HK-2 (cell line): ENCODE results near the gene TENM4.
"Not testable (repeated sequence)": the region's sequence is repeated elsewhere in the genome, so short reads cannot be mapped to it uniquely, and the experiment has no call there.

Source experiments
- DNase-seq: peaks from one replicate; pipeline ENCODE4 v3.0.0-alpha.2; 2018; ENCODE audit not compliant: unreplicated experiment

Gene TENM4

DNA sequence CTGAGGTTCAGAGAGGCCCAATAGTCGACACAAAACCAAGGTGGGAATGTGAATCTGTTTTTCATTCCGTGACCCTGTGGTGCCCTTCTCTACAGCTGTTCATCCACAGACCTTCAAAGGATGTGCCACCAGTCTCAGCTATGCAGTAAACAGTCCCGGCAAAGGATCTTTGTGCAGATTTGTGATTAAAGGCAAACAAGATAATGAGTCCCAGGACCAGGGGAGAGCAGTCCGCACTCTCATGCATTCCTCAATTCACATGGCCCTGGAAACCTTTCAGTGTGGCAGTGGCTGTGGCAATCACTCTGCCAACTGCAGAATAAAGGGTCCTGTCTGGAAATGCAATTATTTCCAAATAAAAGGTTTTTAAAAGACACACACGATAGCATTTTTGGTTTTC is 418.6 kb downstream of the TENM4 start:
- no peak for DNase-seq

DNA sequence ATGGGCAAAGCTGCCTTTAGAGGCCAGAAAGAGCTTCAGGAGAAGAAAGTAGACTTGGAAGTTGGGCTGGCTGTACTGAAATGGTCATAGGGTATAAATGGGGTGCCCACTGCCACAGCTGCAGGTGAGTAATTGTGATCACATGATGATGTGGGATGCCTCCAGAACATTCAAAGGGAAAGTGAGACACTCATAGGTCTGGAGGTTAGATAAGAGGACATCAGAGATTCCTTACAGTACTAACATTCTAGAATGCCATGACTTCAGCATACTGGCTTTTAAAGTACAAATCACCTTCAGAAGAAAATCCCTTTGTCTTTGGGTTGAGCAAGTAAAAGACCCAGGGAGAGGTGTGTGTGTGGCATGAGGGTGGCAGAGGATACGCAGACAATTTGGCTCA is 419.2 kb downstream of the TENM4 start:
- DNase-seq: no peak

DNA sequence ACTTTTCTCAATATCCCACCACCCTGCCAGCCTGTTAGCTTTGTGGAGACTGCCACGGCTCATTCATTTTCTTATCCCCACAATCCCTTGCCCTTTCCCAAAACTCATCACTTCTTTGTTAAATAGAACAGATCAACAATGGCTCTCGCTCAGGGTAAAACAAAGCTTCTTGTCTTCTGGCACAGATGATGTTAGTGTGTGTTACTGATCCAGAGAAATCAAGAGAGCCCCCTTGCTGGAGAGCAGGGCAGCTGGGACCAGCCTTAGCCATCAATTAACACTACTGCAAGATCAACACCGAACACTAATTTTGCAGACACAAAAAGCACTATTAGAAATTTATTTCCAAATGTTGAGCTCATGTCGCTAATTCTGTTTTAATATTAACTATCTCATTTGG is 420.9 kb downstream of the TENM4 start:
- no peak for DNase-seq

DNA sequence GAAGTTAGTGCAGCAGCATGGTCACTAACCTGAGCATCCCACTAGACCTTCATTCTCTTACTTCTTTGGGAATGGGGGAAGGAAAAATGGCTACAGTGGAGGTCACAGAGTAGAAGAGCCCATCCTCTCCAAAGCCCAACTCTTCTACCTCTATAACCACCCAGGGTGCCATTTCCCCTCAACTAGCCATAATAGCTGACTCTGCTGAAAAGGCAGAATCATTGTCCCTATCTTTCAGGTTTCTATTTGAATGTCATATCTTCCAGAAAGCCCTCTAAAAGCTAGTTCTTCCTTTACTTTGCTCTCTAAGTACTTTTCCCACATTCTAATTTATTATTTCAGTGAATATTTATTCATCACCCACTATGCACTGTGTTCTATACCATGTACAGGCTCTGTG is 421.6 kb downstream of the TENM4 start:
- no peak for DNase-seq

DNA sequence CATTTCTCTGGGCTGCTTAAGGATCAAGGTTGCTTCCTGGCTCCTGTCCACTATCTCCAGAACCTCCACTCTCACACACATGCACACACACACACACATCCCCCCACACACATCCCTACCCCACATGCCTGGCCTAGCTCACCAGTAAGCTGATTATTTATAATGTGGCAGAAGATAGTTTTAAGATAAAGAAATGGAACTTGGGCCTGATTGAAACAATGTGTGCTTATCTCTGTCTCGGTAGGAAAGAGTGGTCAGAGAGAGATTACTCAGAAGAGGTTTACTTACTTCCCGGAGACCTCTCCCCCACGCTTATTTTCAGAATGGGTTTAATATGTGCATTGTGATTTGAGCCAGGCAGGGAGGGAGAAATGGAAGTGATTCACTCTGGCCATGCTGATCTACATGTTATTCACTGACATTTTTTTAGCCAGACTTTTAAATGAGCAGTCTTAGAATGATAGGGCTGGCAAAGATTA is 422.4 kb downstream of the TENM4 start:
- no peak for DNase-seq

DNA sequence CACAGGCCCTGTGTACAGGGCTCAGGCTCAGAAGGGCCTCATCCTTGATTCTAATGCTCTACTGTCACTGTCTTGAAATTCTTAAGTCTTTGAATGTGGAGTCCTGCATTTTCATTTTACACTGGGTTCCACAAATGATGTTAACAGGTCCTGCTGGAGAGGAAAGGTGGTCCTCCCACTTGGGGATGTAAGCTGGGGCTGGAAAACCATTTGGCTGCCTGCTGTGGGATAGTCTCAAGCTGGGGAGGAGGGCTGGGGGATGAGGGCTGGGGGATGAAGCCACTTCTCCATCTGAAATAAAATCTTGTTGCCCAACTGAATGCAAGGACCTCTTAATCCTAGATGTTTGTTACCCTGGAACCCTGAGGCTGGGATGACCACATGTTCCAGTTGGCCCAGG is 423.0 kb downstream of the TENM4 start:
- no peak for DNase-seq

DNA sequence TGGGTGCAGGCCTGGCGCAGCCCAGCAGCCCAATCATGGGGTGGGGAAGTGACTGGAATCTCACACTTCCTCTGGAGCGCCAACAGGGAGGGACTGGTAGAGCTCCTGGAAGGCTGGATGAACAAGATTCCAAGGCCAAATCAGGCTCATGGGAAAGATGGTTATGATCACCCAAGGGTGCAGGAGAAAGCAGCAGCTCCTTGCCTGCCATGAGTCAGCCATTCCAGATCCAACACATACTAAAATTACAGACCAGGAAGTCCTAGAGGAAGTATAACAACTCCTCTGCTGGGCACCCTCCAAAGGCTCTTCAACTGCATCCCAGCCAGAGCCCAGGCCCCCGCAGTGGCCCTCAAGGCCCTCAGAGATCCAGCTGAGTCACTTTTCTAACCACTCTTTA is 427.3 kb downstream of the TENM4 start:
- DNase-seq: no peak

DNA sequence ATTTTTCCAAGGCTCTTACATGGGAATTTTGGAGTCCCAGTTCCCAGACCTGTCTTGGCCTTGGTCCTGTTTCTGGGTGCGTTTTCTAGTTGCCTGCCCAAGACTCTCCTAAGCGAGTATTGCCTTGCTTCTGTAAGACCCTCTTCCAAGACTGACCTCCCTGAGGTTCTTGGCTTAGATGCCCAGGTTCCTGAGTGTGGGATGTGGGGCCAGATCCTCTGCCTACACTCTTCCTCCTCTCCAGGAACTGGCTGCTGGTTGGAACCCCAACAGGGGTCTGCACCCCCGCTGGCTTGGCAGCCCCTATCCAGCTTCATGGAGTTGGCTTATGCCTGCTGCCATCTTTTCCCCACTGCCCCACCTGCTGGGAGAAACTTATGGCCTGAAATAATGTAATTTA is 429.5 kb downstream of the TENM4 start:
- no peak for DNase-seq

DNA sequence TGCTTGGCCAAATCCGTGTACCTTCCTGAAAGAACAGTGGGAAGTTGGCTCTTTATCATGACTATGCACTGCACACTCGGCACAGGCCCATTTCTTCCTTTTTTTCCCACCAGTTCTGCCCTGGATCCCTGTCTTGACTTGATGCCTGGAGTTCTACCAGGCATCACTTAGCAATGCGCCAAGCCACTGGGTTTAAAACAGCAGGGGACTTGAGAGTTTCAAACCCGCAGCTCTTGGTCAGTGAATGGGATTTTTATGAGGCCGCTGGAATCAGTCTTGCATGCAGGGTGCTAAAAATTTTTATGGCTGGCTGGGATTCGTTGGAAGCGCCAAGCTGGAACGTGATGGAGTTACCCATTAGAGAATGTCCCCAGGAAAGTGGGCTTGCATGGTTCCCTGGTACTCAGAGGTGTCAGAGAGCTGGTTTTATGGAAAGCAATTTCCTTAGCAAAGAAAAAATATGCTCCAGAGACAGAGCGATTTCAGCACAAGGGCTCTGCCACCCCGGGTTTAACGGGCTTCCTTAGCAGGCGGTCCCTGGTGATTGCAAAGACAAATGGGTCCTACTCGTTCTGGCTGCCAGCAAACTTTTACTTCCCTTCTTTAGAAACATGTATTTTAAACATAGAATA is 432.9 kb downstream of the TENM4 start:
- DNase-seq: no peak

DNA sequence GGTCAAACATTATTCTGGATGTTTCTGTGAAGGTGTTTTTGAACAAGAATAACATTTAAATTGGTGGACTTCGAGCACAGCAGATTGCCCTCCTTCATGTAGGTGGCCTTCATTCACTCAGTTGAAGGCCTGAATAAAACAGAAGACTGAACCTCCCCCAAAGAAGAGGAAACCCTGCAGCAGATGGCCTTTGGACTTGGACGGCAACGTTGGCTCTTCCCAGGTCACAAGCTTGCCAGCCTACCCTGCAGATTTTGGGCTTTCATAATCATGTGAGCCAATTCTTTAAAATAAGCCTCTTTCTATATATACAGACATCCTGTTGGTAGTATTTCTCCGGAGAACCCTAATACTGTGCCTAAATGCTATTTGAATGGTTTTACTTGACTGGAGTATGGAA is 434.0 kb downstream of the TENM4 start:
- DNase-seq: no peak

DNA sequence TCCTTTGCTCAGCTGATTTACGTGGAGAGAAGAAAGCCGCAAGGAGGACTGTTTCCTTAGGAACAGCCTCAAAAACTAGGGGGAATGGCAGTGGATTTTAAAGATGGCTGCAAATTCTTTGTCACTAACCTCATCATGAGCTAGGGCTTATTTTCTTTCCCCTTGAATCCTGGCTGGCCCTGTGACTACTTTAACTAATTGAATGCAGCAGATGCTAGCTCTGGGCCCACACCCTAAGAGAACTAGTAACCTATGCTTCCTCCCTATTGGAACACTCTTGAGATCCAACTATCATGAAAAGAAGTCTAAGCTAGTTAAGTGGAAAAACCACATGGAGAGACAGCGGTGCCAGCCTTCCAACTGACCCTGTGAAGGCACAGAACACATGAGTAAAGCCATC is 444.8 kb downstream of the TENM4 start:
- DNase-seq: no peak

DNA sequence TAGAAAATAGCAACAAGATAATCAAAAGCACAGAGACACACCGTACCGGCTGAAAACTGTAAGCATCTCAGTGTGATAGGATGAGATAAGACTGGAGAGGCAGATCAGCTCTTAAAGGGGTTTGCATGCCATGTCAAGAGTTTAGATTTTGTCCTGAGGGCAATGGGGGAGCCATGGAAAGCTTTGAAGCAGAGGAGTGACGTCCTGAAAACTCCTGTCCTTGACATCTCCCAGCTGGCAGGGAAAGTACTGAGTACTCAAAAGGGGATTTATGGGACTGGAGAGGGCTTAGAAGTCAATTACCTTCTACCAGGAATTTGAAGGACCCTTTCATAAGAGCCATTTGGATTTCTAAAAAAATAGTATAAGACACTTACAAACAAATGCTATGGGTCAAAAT is 445.7 kb downstream of the TENM4 start:
- DNase-seq: no peak

DNA sequence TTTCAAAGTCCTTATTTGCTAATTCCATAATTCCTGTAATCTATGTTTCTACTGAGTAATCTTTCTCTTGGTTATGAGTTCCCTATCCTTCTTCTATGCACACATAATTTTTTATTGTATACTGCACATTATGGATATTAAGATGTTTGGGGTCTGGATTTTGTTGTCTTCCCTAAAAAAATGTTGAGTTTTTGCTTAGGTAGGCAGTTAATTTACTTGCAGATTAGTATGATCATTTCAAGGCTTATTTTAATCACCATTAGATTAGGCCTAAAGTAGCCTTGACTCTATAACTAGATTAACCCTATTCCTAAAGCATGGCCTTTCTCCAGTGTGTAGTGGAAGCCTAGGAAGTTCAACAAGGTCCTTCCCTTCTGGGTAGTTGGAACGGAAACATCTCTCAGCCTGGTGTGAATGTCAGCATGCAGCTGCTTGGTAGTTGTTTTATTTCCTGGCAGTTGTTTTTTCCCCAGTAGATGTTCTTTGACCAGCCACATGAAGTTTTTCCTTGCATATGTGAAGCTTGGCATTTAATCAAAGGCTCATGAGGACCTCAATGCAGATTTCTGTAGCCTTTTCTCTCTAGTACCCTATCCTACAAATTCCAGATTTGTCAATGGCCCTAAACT is 446.9 kb downstream of the TENM4 start:
- DNase-seq: no peak

DNA sequence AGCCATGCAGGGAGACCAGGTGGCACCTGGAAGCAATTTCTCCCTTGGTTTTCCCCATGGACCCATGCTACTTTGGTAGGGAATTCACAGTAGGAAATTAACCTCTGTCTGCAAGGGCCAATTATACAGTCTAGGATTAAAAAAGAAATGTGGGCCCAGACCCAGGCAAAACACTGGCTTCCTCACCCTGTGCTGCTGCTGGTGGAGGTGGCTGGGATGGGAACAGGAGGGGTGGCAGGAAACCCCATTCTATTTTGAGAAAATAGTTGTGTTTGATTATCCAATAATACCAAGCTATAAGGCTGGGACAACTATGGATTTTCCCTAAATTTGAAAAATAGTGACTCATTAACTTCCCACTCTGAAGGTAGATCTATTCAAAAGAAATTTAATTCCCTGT is 449.1 kb downstream of the TENM4 start:
- no peak for DNase-seq

DNA sequence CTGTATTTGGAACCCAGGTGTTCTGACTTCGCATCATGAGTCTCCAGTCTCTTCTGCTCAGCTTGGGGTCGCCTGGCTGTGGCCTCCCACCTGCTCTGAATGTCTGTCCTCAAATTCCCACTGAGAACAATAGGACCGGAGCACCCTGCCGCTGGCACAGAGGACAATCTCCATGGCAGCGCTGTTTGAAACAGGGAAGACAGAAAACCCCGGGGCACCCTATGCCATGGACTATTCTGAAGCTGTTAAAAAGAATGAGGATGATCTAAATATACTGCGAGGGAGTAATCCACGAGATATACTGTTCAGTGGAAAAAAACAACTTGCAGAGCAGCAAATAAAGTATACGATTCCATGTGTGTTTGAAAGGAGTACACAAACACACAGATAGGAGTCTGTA is 450.6 kb downstream of the TENM4 start:
- DNase-seq: no peak

DNA sequence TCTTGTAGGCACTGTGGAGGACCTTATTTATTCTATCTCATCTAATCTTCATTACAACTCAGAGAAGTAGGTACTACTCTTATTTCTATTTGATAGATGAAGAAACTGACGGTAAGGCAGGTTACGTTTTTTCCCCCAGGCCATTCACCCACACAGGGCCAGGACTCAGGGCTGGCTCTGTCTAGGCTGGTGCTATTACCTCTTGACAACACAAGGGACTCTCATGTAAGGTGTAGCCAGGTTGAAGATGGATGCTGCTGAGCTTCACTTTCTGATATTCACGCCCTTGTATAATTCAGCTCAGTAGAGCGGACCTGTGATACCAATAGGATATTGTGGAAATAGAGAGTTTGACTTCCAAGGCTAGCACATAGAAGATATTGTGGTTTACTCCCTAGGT is 453.1 kb downstream of the TENM4 start:
- no peak for DNase-seq

DNA sequence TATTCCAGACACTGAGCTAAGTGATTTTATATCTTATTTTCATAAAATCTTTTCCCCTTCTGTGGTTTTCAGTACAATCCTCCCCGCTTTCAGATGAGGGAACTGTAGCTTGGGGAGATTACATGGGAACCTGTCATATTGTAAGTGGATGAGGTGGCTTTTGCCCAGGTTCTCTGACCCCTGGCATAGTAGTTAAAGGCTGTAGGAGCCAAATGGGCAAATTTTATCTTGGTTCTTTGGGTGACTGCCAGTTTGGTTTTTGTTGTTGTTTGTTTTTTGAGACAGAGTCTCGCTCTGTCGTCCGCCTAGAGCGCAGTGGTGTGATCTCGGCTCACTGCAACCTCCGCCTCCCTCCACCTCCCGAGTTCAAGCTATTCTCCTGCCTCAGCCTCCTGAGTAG is 454.5 kb downstream of the TENM4 start:
- no peak for DNase-seq

DNA sequence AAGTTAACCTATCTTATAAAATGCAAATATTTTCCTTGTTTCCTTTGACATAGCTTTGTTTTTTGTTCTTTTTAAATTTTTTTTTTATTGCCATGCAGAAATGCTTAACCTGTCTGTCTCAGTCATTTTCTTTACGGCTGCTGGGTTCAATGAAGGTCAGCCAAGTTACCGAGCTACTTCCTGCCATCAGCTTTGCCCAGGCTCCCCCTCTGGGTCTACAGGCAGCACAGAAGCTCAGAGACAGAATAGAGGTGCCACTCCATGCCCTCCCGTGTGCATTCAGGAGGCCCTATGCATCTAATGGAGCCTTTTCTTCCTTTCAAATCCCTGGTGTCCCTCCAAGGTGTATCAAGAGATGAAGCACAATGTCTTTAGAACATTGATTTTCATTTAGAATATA is 455.2 kb downstream of the TENM4 start:
- no peak for DNase-seq

DNA sequence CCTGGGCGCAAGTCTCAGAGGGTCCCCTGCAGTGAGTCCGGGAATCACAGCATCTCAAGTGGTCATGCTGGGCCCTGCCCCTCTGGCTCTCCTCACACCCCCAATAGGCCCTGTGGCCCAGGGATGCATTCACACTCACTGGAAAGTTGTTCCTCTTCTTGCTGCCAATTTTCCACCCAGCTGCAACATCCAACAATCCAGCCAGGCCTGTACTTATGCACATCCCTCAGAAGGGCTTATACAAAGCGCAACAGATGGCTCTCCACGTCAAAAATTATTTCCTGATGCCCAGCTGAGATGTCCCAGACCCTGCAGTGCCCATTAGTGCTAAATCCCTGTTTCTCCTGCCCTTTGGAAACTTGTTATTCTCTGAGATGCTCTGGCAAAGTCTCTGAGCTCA is 458.4 kb downstream of the TENM4 start:
- no peak for DNase-seq

DNA sequence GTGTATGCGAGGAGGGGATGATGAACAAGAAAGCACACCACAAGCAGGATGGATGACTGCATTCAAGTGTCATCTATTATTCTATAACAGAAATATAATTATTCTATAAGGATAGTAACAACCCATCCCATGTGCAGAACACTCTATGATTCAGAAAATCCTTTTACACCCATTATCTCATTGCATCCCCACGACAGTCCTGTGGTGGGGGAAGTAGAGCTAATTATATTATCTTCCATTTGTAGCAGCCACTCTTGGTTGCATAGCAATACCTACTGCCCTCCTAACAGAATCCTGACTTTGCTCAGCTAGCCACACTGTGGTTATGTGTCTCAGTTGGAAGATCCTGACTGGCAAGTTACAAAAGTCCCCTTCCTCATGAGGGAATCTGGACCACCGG is 459.7 kb downstream of the TENM4 start:
- no peak for DNase-seq

DNA sequence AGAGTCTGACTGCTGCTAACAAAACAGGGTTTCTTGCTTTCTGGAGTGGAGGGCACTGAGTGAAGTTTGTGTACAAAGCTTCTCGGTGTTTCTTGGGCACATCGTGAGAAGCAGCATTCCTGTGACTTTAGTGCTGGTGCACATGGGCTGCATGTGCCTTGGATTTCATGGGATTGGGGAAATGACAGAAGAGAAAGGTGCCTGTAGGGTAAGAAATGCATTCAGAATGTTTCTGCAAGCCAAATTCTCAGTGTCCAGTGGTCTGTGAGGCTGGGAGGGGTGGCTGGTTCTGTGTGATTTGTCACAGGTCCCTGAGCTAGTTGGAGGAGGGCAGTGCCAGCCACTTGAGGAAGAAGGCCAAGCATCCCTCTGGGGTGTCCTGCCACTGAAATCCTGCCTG is 462.0 kb downstream of the TENM4 start:
- no peak for DNase-seq

DNA sequence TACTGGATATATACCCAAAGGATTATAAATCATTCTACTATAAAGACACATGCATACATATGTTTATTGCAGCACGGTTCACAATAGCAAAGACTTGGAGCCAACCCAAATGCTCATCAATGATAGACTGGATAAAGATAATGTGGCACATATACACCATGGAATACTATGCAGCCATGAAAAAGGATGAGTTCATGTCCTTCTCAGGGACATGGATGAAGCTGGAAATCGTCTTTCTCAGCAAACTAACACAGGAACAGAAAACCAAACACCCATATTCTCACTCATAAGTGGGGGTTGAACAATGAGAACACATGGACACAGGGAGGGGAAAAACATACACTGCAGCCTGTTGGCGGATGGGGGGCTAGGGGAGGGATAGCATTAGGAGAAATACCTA is 463.0 kb downstream of the TENM4 start:
- DNase-seq: not testable (repeated sequence)

DNA sequence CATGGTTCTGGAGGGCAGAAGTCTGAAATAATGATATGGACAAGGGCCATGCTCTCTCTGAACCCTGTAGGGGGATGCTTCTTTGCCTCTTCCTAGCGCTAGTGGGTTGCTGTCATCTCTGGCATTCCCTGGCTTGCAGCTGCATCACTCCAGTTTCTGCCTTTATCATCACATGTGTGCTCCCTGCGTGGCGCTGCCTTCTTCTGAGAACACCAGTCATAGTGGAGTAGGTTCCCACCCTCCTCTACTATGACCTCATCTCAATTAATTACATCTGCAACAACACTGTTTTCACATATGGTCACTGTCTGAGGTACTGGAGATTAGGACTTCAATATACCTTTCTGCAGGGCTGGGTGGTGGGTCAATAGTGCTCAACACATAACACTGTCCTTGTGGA is 463.8 kb downstream of the TENM4 start:
- DNase-seq: no peak

DNA sequence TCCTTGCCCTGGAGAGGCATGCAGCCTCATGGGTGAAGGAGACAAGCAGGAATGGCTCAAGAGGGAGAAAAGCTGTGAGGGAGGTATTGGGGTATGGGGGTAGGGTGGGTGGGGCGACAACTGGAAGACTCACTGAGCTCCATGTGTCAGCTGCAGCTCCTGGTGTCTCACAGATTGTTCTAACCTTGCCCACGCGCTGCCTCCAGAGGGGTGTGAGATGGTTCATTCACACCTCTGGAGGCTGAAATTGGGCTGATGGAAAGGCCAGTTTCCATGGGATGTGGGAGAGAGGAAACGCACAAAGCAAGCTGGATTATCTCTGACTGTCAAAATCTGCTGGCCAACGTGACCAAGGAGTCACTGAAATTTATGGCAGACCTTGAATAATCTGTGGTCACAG is 465.7 kb downstream of the TENM4 start:
- DNase-seq: no peak
